RWPE2 (cell line): Measurements from ENCODE around the gene HS2ST1.

Source experiments
- ATAC-seq: fragments of 200-7000 bp; cut with Tn5 transposase; 3 replicates; pipeline ENCODE4 v1.9.1; 2021; ENCODE audit warnings: low read depth
- DNase-seq: peaks from one replicate; pipeline ENCODE4 v3.0.0-alpha.2; 2020; ENCODE audit warnings: low spot score
- H3K27ac ChIP-seq: fragments of 450-650 bp; 2 replicates; pipeline ENCODE4 v1.5.1; 2017; ENCODE audit warnings: mild to moderate bottlenecking; ENCODE audit not compliant: poor library complexity, severe bottlenecking
- H3K27me3 ChIP-seq: fragments of 250-450 bp; sonication (Bioruptor Pico); 2 replicates; pipeline ENCODE4 v1.5.1; 2021; ENCODE audit warnings: mild to moderate bottlenecking, moderate library complexity; ENCODE audit not compliant: insufficient read depth, poor library complexity, severe bottlenecking
- H3K36me3 ChIP-seq: fragments of 250-450 bp; sonication (Bioruptor Pico); 2 replicates; pipeline ENCODE4 v1.5.1; 2020; ENCODE audit warnings: low read depth, mild to moderate bottlenecking, moderate library complexity
- H3K4me1 ChIP-seq: fragments of 250-450 bp; sonication (Bioruptor Pico); 2 replicates; pipeline ENCODE4 v1.5.1; 2021; ENCODE audit warnings: mild to moderate bottlenecking, moderate library complexity; ENCODE audit not compliant: insufficient read depth, poor library complexity, severe bottlenecking
- H3K4me3 ChIP-seq: fragments of 250-450 bp; sonication (Bioruptor Pico); 2 replicates; pipeline ENCODE4 v1.5.1; 2021; ENCODE audit warnings: mild to moderate bottlenecking, moderate library complexity; ENCODE audit not compliant: severe bottlenecking
- H3K9me3 ChIP-seq: fragments of 250-450 bp; sonication (Bioruptor Pico); 2 replicates; pipeline ENCODE4 v1.5.1; 2021; ENCODE audit warnings: mild to moderate bottlenecking, moderate library complexity; ENCODE audit not compliant: severe bottlenecking
- TF ChIP-seq, protein P1 (sequence below): fragments of 450-650 bp; IDR thresholded peaks from one replicate; pipeline ENCODE4 v1.5.1; 2017; ENCODE audit warnings: mild to moderate bottlenecking, moderate library complexity; ENCODE audit not compliant: poor library complexity, severe bottlenecking

HS2ST1 gene

GRCh38 chr1:86951430-86951829, 37.0 kb downstream of the HS2ST1 start:
- Histone ChIP-seq H3K9me3 (no peaks in the 10 kb centered on the region), H3K4me1 (no peaks in the 10 kb centered on the region), H3K36me3 (no peaks in the 10 kb centered on the region), H3K4me3 (no peak overlapping the region), H3K27ac (no peak overlapping the region), H3K27me3 (no peaks in the 10 kb centered on the region)
- ATAC-seq (no peak), DNase-seq (no peak)
- TF ChIP-seq, protein P1, sequence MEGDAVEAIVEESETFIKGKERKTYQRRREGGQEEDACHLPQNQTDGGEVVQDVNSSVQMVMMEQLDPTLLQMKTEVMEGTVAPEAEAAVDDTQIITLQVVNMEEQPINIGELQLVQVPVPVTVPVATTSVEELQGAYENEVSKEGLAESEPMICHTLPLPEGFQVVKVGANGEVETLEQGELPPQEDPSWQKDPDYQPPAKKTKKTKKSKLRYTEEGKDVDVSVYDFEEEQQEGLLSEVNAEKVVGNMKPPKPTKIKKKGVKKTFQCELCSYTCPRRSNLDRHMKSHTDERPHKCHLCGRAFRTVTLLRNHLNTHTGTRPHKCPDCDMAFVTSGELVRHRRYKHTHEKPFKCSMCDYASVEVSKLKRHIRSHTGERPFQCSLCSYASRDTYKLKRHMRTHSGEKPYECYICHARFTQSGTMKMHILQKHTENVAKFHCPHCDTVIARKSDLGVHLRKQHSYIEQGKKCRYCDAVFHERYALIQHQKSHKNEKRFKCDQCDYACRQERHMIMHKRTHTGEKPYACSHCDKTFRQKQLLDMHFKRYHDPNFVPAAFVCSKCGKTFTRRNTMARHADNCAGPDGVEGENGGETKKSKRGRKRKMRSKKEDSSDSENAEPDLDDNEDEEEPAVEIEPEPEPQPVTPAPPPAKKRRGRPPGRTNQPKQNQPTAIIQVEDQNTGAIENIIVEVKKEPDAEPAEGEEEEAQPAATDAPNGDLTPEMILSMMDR = no peak

- Histone ChIP-seq H3K4me1 (no peaks in the 10 kb centered on the region), H3K36me3 (no peaks in the 10 kb centered on the region), H3K27ac (no peak overlapping the region), H3K9me3 (no peaks in the 10 kb centered on the region), H3K27me3 (no peaks in the 10 kb centered on the region), H3K4me3 (no peak overlapping the region)
- ATAC-seq (no peak), DNase-seq (no peak)
- TF ChIP-seq, protein P1 = no peak
Measured at GRCh38 chr1:86953167-86953566, 38.7 kb downstream of the HS2ST1 start.

- Histone ChIP-seq H3K27ac (no peak overlapping the region), H3K27me3 (no peaks in the 10 kb centered on the region), H3K9me3 (no peaks in the 10 kb centered on the region), H3K36me3 (no peaks in the 10 kb centered on the region), H3K4me3 (no peak overlapping the region), H3K4me1 (no peaks in the 10 kb centered on the region)
- TF ChIP-seq, protein P1 = no peak
- no peak for ATAC-seq
- DNase-seq = no peak
Measured at GRCh38 chr1:86955678-86956077, 41.2 kb downstream of the HS2ST1 start.

- ATAC-seq (no peak), DNase-seq (no peak)
- no peaks in the 10 kb centered on the region for H3K4me1 ChIP-seq
- H3K4me3 ChIP-seq = no peak overlapping the region
- TF ChIP-seq, protein P1 = no peak
- H3K27ac ChIP-seq = no peak overlapping the region
- H3K36me3 ChIP-seq = no peaks in the 10 kb centered on the region
- H3K27me3 ChIP-seq = no peaks in the 10 kb centered on the region
- H3K9me3 ChIP-seq = no peaks in the 10 kb centered on the region
Measured at GRCh38 chr1:86956221-86956620, 41.8 kb downstream of the HS2ST1 start.

- Histone ChIP-seq H3K9me3 (no peaks in the 10 kb centered on the region), H3K4me1 (no peaks in the 10 kb centered on the region), H3K27me3 (no peaks in the 10 kb centered on the region), H3K36me3 (no peaks in the 10 kb centered on the region), H3K4me3 (no peak overlapping the region), H3K27ac (no peak overlapping the region)
- no peak for DNase-seq
- TF ChIP-seq, protein P1 = no peak
- ATAC-seq = no peak
Measured at GRCh38 chr1:86957221-86957620, 42.8 kb downstream of the HS2ST1 start.
